IPS-18a (cell line): ENCODE data around the gene ICOSLG.

ENCODE experiments used
- H3K27ac ChIP-seq: one replicate; pipeline ENCODE4 v1.5.1; 2013; ENCODE audit warnings: low read length
- H3K27me3 ChIP-seq: one replicate; pipeline ENCODE4 v1.6.1; 2013; ENCODE audit warnings: mild to moderate bottlenecking, low read length; ENCODE audit not compliant: control insufficient read depth, insufficient read depth
- H3K36me3 ChIP-seq: one replicate; pipeline ENCODE4 v1.6.1; 2013; ENCODE audit warnings: low read depth, low read length; ENCODE audit not compliant: control insufficient read depth
- H3K4me1 ChIP-seq: one replicate; pipeline ENCODE4 v1.6.1; 2013; ENCODE audit warnings: low read depth, low read length; ENCODE audit not compliant: control insufficient read depth
- H3K4me3 ChIP-seq: one replicate; pipeline ENCODE4 v1.5.1; 2013; ENCODE audit warnings: low read length
- H3K9ac ChIP-seq: one replicate; pipeline ENCODE4 v1.6.1; 2013; ENCODE audit warnings: mild to moderate bottlenecking, low read length, moderate library complexity
- H3K9me3 ChIP-seq: one replicate; pipeline ENCODE4 v1.6.1; 2013; ENCODE audit warnings: low read depth, low read length; ENCODE audit not compliant: control insufficient read depth

The ICOSLG gene

GRCh38 chr21:44279354-44280260 lies 38.9 kb upstream of the ICOSLG start:
- H3K27me3 ChIP-seq = no peaks in the 10 kb centered on the region
- H3K36me3 ChIP-seq = no peaks in the 10 kb centered on the region
- peaks cover 7% of the 10 kb centered on the region for H3K4me1 ChIP-seq
- no peaks in the 10 kb centered on the region for H3K9me3 ChIP-seq
- H3K9ac ChIP-seq = no peak overlapping the region
- no peak overlapping the region for H3K27ac ChIP-seq
- no peak overlapping the region for H3K4me3 ChIP-seq

- Histone ChIP-seq H3K27me3 (no peaks in the 10 kb centered on the region), H3K9me3 (no peaks in the 10 kb centered on the region)
Observed at GRCh38 chr21:44275041-44275440, 34.3 kb upstream of the ICOSLG start.

GRCh38 chr21:44273046-44273445 lies 32.3 kb upstream of the ICOSLG start:
- Histone ChIP-seq H3K27me3 (no peaks in the 10 kb centered on the region), H3K4me3 (no peak overlapping the region), H3K9ac (no peak overlapping the region), H3K27ac (no peak overlapping the region), H3K9me3 (no peaks in the 10 kb centered on the region), H3K4me1 (no peaks in the 10 kb centered on the region), H3K36me3 (no peaks in the 10 kb centered on the region)

More at GRCh38 chr21:44275041-44275440, 34.3 kb upstream of the ICOSLG start:
- Histone ChIP-seq H3K36me3 (no peaks in the 10 kb centered on the region), H3K4me3 (no peak overlapping the region), H3K4me1 (no peaks in the 10 kb centered on the region), H3K27ac (no peak overlapping the region), H3K9ac (no peak overlapping the region)

GRCh38 chr21:44272284-44272858 lies 31.6 kb upstream of the ICOSLG start:
- H3K36me3 ChIP-seq = no peaks in the 10 kb centered on the region
- H3K9ac ChIP-seq = no peak overlapping the region
- H3K4me3 ChIP-seq = no peak overlapping the region
- H3K27ac ChIP-seq = no peak overlapping the region
- no peaks in the 10 kb centered on the region for H3K27me3 ChIP-seq
- H3K9me3 ChIP-seq = no peaks in the 10 kb centered on the region
- no peaks in the 10 kb centered on the region for H3K4me1 ChIP-seq

GRCh38 chr21:44271558-44272283 lies 31.0 kb upstream of the ICOSLG start:
- Histone ChIP-seq H3K4me1 (no peaks in the 10 kb centered on the region), H3K27me3 (no peaks in the 10 kb centered on the region), H3K4me3 (no peak overlapping the region), H3K9me3 (no peaks in the 10 kb centered on the region), H3K27ac (no peak overlapping the region), H3K9ac (no peak overlapping the region), H3K36me3 (no peaks in the 10 kb centered on the region)

- Histone ChIP-seq H3K36me3 (no peaks in the 10 kb centered on the region), H3K4me3 (no peak overlapping the region), H3K9me3 (no peaks in the 10 kb centered on the region), H3K27me3 (no peaks in the 10 kb centered on the region), H3K4me1 (no peaks in the 10 kb centered on the region), H3K9ac (no peak overlapping the region), H3K27ac (no peak overlapping the region)
Observed at GRCh38 chr21:44269090-44269489, 28.3 kb upstream of the ICOSLG start.

- Histone ChIP-seq H3K36me3 (no peaks in the 10 kb centered on the region), H3K4me3 (no peak overlapping the region), H3K27ac (no peak overlapping the region), H3K4me1 (peaks cover 6% of the 10 kb centered on the region), H3K9me3 (no peaks in the 10 kb centered on the region), H3K27me3 (no peaks in the 10 kb centered on the region), H3K9ac (no peak overlapping the region)
Observed at GRCh38 chr21:44267655-44268142, 27.0 kb upstream of the ICOSLG start.

- no peaks in the 10 kb centered on the region for H3K9me3 ChIP-seq
Observed at GRCh38 chr21:44265734-44266270, 25.1 kb upstream of the ICOSLG start.

GRCh38 chr21:44263768-44264167 lies 23.0 kb upstream of the ICOSLG start:
- Histone ChIP-seq H3K4me1 (peaks cover 6% of the 10 kb centered on the region), H3K27ac (no peak overlapping the region), H3K27me3 (no peaks in the 10 kb centered on the region), H3K9ac (no peak overlapping the region), H3K9me3 (no peaks in the 10 kb centered on the region), H3K4me3 (no peak overlapping the region), H3K36me3 (no peaks in the 10 kb centered on the region)

More at GRCh38 chr21:44265734-44266270, 25.1 kb upstream of the ICOSLG start:
- Histone ChIP-seq H3K9ac (no peak overlapping the region), H3K4me1 (peaks cover 6% of the 10 kb centered on the region), H3K27ac (no peak overlapping the region), H3K27me3 (no peaks in the 10 kb centered on the region), H3K36me3 (no peaks in the 10 kb centered on the region), H3K4me3 (no peak overlapping the region)

GRCh38 chr21:44263221-44263760 lies 22.5 kb upstream of the ICOSLG start:
- Histone ChIP-seq H3K27me3 (no peaks in the 10 kb centered on the region), H3K4me1 (peaks cover 6% of the 10 kb centered on the region), H3K9ac (no peak overlapping the region)

More at GRCh38 chr21:44263221-44263760, 22.5 kb upstream of the ICOSLG start:
- Histone ChIP-seq H3K36me3 (no peaks in the 10 kb centered on the region), H3K27ac (no peak overlapping the region), H3K9me3 (no peaks in the 10 kb centered on the region), H3K4me3 (no peak overlapping the region)
